ENCODE data around the gene ZNFX1.
"Not testable (repeated sequence)": the region's sequence is repeated elsewhere in the genome, so short reads cannot be mapped to it uniquely, and the experiment has no call there.

Gene ZNFX1

GRCh38 chr20:49203011-49203410, 74.8 kb downstream of the ZNFX1 start:
- DNase-seq: no peak

- no peak for DNase-seq
These were observed 78.0 kb downstream of the ZNFX1 start for GRCh38 chr20:49199729-49200293.

- DNase-seq: not testable (repeated sequence)
These were observed 84.8 kb downstream of the ZNFX1 start for GRCh38 chr20:49192944-49193518.

All from activated gamma-delta T cell treated with Interleukin-2 at 50 U/mL for 16 hours (primary cell).